Measurements from ENCODE around the gene SKP2. TPM values are rescaled to one million over a fixed set of nuclear protein-coding genes. Genes with fewer than 3 reads are reported as not detected.

Gene SKP2
- total and polyA plus RNA-seq, 2 donors (not counting 3 experiments of a cell fraction or from before 2014, with no cell fraction given) = 12.5 to 40.9 TPM

- Histone ChIP-seq H3K36me3 (ENCODE audit: control insufficient read depth in 2 of 2, extremely low read depth in 1 of 2, insufficient read depth in 2 of 2, low read length in 2 of 2) (no peaks in the 10 kb centered on the region), H3K9ac (replicated peaks; ENCODE audit: extremely low read depth, insufficient read depth, low read length) (no peak overlapping the region), H3K27ac (ENCODE audit: insufficient read depth, low read depth, low read length) (no peak overlapping the region), H3K79me2 (ENCODE audit: control insufficient read depth, insufficient read depth, low read length) (no peaks in the 10 kb centered on the region), H4K20me1 (replicated peaks; ENCODE audit: control insufficient read depth, extremely low read depth, insufficient read depth, low read length) (no peaks in the 10 kb centered on the region), H3K9me3 (replicated peaks; ENCODE audit: control insufficient read depth, insufficient read depth, low read length) (no peaks in the 10 kb centered on the region), H3K27me3 (ENCODE audit: control insufficient read depth in 2 of 2, insufficient read depth in 2 of 2, low read length in 2 of 2) (no peaks in the 10 kb centered on the region), H3K9me1 (replicated peaks; ENCODE audit: control insufficient read depth, extremely low read depth, insufficient read depth, low read length) (no peaks in the 10 kb centered on the region), H3K4me3 (replicated peaks in 1 of 3; ENCODE audit: insufficient read depth in 1 of 3, low read depth in 1 of 3, low read length in 3 of 3) (no peak overlapping the region), H3K4me1 (ENCODE audit: control insufficient read depth, extremely low read depth, insufficient read depth, low read length) (no peaks in the 10 kb centered on the region), H3K4me2 (ENCODE audit: insufficient read depth, low read length) (no peak overlapping the region), H2AFZ (ENCODE audit: low read depth, low read length) (no peak overlapping the region)
- CTCF ChIA-PET = interaction anchor here (0.7 to 2.5 kb wide), 5 partner anchors 11 to 60 kb away, joined by 3 to 9 read pairs (median 3); no protein-coding TSS in a partner anchor
- DNase-seq (ENCODE audit: low read depth, low spot score) (no peak), FAIRE-seq (no peak)
- intact Hi-C loops (cut with micrococcal nuclease) = no loop called here
- POLR2A ChIA-PET = no interaction called here
- no TSS peak for BruUV-seq (replicated peaks)
- no peak for TF ChIP-seq JUN (IDR thresholded peaks at IDR 0.05; ENCODE audit: borderline replicate concordance, insufficient read depth, insufficient read length, low read depth)
- TF ChIP-seq, protein P1, sequence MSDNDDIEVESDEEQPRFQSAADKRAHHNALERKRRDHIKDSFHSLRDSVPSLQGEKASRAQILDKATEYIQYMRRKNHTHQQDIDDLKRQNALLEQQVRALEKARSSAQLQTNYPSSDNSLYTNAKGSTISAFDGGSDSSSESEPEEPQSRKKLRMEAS (IDR thresholded peaks at IDR 0.05; ENCODE audit: insufficient read depth, insufficient read length) = no peak
- no peak for TF ChIP-seq GATA2 (IDR thresholded peaks at IDR 0.05; ENCODE audit: insufficient read depth, insufficient read length, low read depth, low read length)
- dilution Hi-C loops (cut with MboI; ENCODE audit: extremely low pct_ligation_motif_present, low sequenced_read_pairs) = no loop called here
Observed at GRCh38 chr5:36138900-36139683, 12.8 kb upstream of the SKP2 start.

- BruUV-seq (replicated peaks) = no TSS peak
- CTCF ChIA-PET = interaction anchor here (1.0 kb wide), 1 partner anchor 66 kb away, joined by 4 read pairs; no protein-coding TSS in a partner anchor
Observed at GRCh38 chr5:36145311-36145710, 6.6 kb upstream of the SKP2 start.

More at GRCh38 chr5:36145311-36145710, 6.6 kb upstream of the SKP2 start:
- no peak for DNase-seq (ENCODE audit: low read depth, low spot score)
- Histone ChIP-seq H2AFZ (ENCODE audit: low read depth, low read length) (no peak overlapping the region), H3K36me3 (ENCODE audit: control insufficient read depth in 2 of 2, extremely low read depth in 1 of 2, insufficient read depth in 2 of 2, low read length in 2 of 2) (no peaks in the 10 kb centered on the region), H3K27ac (ENCODE audit: insufficient read depth, low read depth, low read length) (no peak overlapping the region), H3K4me3 (replicated peaks in 1 of 3; ENCODE audit: insufficient read depth in 1 of 3, low read depth in 1 of 3, low read length in 3 of 3) (no peak overlapping the region), H3K27me3 (ENCODE audit: control insufficient read depth in 2 of 2, insufficient read depth in 2 of 2, low read length in 2 of 2) (no peaks in the 10 kb centered on the region), H3K79me2 (ENCODE audit: control insufficient read depth, insufficient read depth, low read length) (peaks cover 4% of the 10 kb centered on the region), H3K4me2 (ENCODE audit: insufficient read depth, low read length) (no peak overlapping the region), H3K9me1 (replicated peaks; ENCODE audit: control insufficient read depth, extremely low read depth, insufficient read depth, low read length) (no peaks in the 10 kb centered on the region), H3K9ac (replicated peaks; ENCODE audit: extremely low read depth, insufficient read depth, low read length) (no peak overlapping the region), H3K9me3 (replicated peaks; ENCODE audit: control insufficient read depth, insufficient read depth, low read length) (no peaks in the 10 kb centered on the region), H4K20me1 (replicated peaks; ENCODE audit: control insufficient read depth, extremely low read depth, insufficient read depth, low read length) (no peaks in the 10 kb centered on the region), H3K4me1 (ENCODE audit: control insufficient read depth, extremely low read depth, insufficient read depth, low read length) (peaks cover 5% of the 10 kb centered on the region)
- dilution Hi-C loops (cut with MboI; ENCODE audit: extremely low pct_ligation_motif_present, low sequenced_read_pairs) = no loop called here
- no peak for FAIRE-seq
- intact Hi-C loops (cut with micrococcal nuclease) = no loop called here
- no peak for TF ChIP-seq FOS (IDR thresholded peaks at IDR 0.05; ENCODE audit: borderline replicate concordance, insufficient read depth, low read length)
- TF ChIP-seq POLR2AphosphoS5 (IDR thresholded peaks at IDR 0.05; ENCODE audit: insufficient read depth, low read depth, low read length) = no peak
- TF ChIP-seq JUN (IDR thresholded peaks at IDR 0.05; ENCODE audit: borderline replicate concordance, insufficient read depth, insufficient read length, low read depth) = no peak
- no peak for TF ChIP-seq GATA2 (IDR thresholded peaks at IDR 0.05; ENCODE audit: insufficient read depth, insufficient read length, low read depth, low read length)
- TF ChIP-seq, protein P2, sequence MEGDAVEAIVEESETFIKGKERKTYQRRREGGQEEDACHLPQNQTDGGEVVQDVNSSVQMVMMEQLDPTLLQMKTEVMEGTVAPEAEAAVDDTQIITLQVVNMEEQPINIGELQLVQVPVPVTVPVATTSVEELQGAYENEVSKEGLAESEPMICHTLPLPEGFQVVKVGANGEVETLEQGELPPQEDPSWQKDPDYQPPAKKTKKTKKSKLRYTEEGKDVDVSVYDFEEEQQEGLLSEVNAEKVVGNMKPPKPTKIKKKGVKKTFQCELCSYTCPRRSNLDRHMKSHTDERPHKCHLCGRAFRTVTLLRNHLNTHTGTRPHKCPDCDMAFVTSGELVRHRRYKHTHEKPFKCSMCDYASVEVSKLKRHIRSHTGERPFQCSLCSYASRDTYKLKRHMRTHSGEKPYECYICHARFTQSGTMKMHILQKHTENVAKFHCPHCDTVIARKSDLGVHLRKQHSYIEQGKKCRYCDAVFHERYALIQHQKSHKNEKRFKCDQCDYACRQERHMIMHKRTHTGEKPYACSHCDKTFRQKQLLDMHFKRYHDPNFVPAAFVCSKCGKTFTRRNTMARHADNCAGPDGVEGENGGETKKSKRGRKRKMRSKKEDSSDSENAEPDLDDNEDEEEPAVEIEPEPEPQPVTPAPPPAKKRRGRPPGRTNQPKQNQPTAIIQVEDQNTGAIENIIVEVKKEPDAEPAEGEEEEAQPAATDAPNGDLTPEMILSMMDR (IDR thresholded peaks at IDR 0.05; ENCODE audit: extremely low read depth in 1 of 2, insufficient read depth in 1 of 2, low read depth in 1 of 2, low read length in 2 of 2) = no peak
- TF ChIP-seq, protein P1 (IDR thresholded peaks at IDR 0.05; ENCODE audit: insufficient read depth, insufficient read length) = no peak
- no peak for TF ChIP-seq EZH2 (IDR thresholded peaks at IDR 0.05; ENCODE audit: borderline replicate concordance, low read depth, low read length, severe bottlenecking)
- TF ChIP-seq POLR2A (IDR thresholded peaks at IDR 0.05; ENCODE audit: low read depth, low read length) = no peak
- TF ChIP-seq MYC (IDR thresholded peaks at IDR 0.05; ENCODE audit: low read depth, low read length) = no peak
- POLR2A ChIA-PET = no interaction called here

Measured in endothelial cell of umbilical vein (primary cell).